H54 (cell line): ENCODE results near the gene NXPH3.
"Not testable (repeated sequence)": the region's sequence is repeated elsewhere in the genome, so short reads cannot be mapped to it uniquely, and the experiment has no call there.

Source experiments
- DNase-seq: peaks from one replicate; pipeline ENCODE4 v3.0.0; 2011; ENCODE audit warnings: low spot score, mixed read lengths; ENCODE audit not compliant: insufficient read length
- FAIRE-seq: peaks from 3 replicates; lab custom pipeline; 2011; peaks lifted over from hg19 to GRCh38; lab: Jason Lieb, UNC
- POLR2A ChIP-seq: IDR thresholded peaks from 2 replicates; pipeline ENCODE4 v1.6.1; 2011; ENCODE audit warnings: low read depth, mild to moderate bottlenecking, low read length

The NXPH3 gene

GRCh38 chr17:49549691-49550678 lies 25.7 kb upstream of the NXPH3 start:
- no peak for DNase-seq
- no peak for FAIRE-seq
- TF ChIP-seq POLR2A: no peak

- FAIRE-seq, DNase-seq: not testable (repeated sequence)
Observed at GRCh38 chr17:49550764-49551163, 24.9 kb upstream of the NXPH3 start.

- no peak for DNase-seq
- FAIRE-seq: no peak
- TF ChIP-seq POLR2A: no peak
Observed at GRCh38 chr17:49551221-49552069, 24.2 kb upstream of the NXPH3 start.

- DNase-seq (peak; percentile 62), FAIRE-seq (no peak)
- TF ChIP-seq POLR2A: no peak
Observed at GRCh38 chr17:49552070-49552751, 23.5 kb upstream of the NXPH3 start.

- no peak for DNase-seq
- TF ChIP-seq POLR2A: no peak
- FAIRE-seq: no peak
Observed at GRCh38 chr17:49553676-49554335, 21.9 kb upstream of the NXPH3 start.

- no peak for FAIRE-seq
- no peak for DNase-seq
- TF ChIP-seq POLR2A: no peak
Observed at GRCh38 chr17:49554694-49555494, 20.8 kb upstream of the NXPH3 start.

GRCh38 chr17:49555495-49556222 lies 20.0 kb upstream of the NXPH3 start:
- FAIRE-seq: no peak
- TF ChIP-seq POLR2A: no peak
- no peak for DNase-seq

- no peak for TF ChIP-seq POLR2A
- DNase-seq: peak; percentile 90
- FAIRE-seq: no peak
Observed at GRCh38 chr17:49556223-49556943, 19.3 kb upstream of the NXPH3 start.

GRCh38 chr17:49557312-49558024 lies 18.2 kb upstream of the NXPH3 start:
- TF ChIP-seq POLR2A: no peak
- no peak for DNase-seq
- no peak for FAIRE-seq

GRCh38 chr17:49564638-49565037 lies 11.0 kb upstream of the NXPH3 start:
- DNase-seq: no peak
- TF ChIP-seq POLR2A: no peak
- FAIRE-seq: no peak
